ENCODE data around the gene ZNF324. TPM values are rescaled to one million over a fixed set of nuclear protein-coding genes. Genes with fewer than 3 reads are reported as not detected.

Gene ZNF324
- total and polyA plus RNA-seq, 7 experiments from 2014 or later: 9.3 to 28.0 (median 22.3) TPM

DNA sequence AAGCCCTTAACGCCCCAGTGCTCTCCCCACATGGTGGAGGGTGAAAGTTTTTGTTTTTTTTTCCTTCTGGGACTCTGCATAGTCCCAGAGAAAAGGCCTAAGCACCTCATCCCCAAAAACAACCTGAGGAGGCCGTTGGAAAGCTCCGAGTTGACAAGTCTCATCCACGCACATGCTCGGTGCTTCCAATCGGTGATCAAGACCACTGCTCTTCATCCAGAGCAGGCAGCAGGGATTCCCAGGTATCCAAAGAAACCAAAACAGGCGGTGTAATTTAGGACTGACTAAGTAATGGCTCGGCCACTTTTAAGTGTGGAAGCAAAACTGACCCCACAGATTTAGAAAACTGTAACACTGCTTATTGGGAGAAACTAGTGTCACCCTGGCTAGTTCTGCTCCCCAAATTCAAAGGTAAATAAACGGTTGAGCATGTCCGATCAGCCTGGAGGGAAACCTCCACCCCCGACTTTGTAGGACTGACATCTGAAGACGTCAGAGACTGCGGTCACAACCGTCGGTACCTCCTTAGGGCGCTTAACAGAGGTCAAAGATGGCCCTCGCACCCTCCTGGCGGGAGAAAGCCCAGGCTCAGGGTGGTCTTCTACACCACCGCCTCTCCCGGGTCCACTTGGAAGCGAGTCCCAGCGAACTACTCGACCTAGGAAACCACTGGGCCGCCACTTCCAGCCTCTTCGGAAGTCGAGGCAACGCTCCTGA, 8.3 kb downstream of the ZNF324 start:
- H3K27ac ChIP-seq (ENCODE audit: low read depth, low read length): peak overlapping the region; percentile 91
- no peaks in the 10 kb centered on the region for H3K27me3 ChIP-seq (ENCODE audit: control insufficient read depth in 2 of 2, insufficient read depth in 2 of 2, low read length in 2 of 2)
- ChIA-PET CTCF (interaction anchor here (0.6 kb wide), 1 partner anchor 61 kb away, joined by 4 read pairs; no protein-coding TSS in a partner anchor), POLR2A (interaction anchor here (0.6 to 2.3 kb wide), 5 partner anchors 24 to 112 kb away, joined by 3 to 11 read pairs (median 4); partner anchors contain the start of genes ZNF132 and ZNF497)
- peak overlapping the region; percentile 77 for H3K4me3 ChIP-seq (ENCODE audit: low read length)
- peak overlapping the region; percentile 78 to 99 (median 96) for H3K4me3 Mint-ChIP-seq
- peaks cover 0 to 22% (median 0%) of the 10 kb centered on the region in 3 experiments for H3K36me3 ChIP-seq (ENCODE audit: control insufficient read depth in 2 of 3, insufficient read depth in 3 of 3, low read length in 3 of 3)
- H3K9me3 ChIP-seq (ENCODE audit: control insufficient read depth in 2 of 3, low read length in 3 of 3): no peaks in the 10 kb centered on the region
- H3K4me1 ChIP-seq (ENCODE audit: control insufficient read depth in 2 of 2, insufficient read depth in 2 of 2, low read length in 2 of 2): peaks cover 14 to 16% of the 10 kb centered on the region in 2 donors
- ATAC-seq (peak; percentile 33), DNase-seq (no peak)
- H3K27ac Mint-ChIP-seq: peak overlapping the region; percentile 87 to 100 (median 99)
- H3K36me3 Mint-ChIP-seq: peaks cover 0 to 11% (median 0%) of the 10 kb centered on the region in 5 donors
- H3K27me3 Mint-ChIP-seq: no peaks in the 10 kb centered on the region
- peaks cover 6 to 29% (median 17%) of the 10 kb centered on the region in 7 donors for H3K4me1 Mint-ChIP-seq
- intact Hi-C loops (cut with micrococcal nuclease): loop anchor here (1.0 kb wide), 8 partner anchors 8 to 256 kb away; partner anchors contain the start of genes MZF1 (in 1 of the 2), RPS5 (in 1 of the 2), ZNF324 (in 1 of the 2) and ZNF837 (in 1 of the 2)
- H3K9me3 Mint-ChIP-seq: no peaks in the 10 kb centered on the region

DNA sequence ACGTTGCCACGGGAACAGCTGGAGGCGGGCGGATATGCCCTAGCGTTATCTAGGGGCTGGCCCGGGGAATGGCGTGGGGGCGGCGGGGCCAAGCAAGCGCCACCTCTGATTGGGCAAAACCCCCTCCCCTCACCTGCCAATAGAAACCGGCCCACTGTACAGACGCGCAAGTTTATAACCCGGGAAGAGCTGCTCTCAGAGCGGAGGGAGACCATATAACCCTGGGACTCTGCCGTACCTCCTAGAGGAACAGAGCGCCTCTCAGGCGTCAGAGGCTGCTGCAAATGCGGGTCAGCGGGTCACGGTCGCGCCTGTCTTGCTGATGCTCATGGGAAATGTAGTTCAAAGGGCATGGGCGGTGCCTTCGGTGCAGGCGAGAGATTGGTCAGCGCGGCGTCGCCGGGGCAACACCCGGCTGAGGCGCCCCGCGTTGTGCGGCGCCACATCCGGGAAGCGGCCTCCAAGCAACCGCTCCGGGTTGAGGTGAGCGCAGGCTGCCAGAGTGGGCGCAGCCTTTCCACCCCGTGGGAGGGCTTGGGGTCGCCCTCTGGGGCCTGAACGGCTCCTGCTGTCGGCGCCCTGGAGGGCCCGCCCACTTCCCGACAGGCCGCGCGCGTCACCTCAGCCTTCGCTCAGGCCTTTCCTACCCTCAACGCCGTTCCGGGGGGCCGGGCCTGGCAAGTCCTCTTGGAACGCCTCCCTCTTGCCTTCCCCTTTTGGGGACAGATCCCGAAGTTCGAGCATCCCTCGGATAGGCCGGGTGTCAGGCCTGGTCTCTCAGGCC, 9.0 kb downstream of the ZNF324 start, which contains the start of gene ZNF446:
Gene ZNF446, plus strand, starts transcription at position 639 of the 784 bp plus-strand sequence. CDS start 867 bp downstream, outside the sequence.
- ChIA-PET POLR2A (interaction anchor here (0.8 to 2.3 kb wide), 5 partner anchors 24 to 113 kb away, joined by 3 to 11 read pairs (median 4); partner anchors contain the start of genes ZBTB45, ZNF132 and ZNF497), CTCF (interaction anchor here (0.6 kb wide), 1 partner anchor 60 kb away, joined by 4 read pairs; no protein-coding TSS in a partner anchor)
- Histone ChIP-seq H3K4me1 (ENCODE audit: control insufficient read depth in 2 of 2, insufficient read depth in 2 of 2, low read length in 2 of 2) (peaks cover 14 to 16% of the 10 kb centered on the region in 2 donors), H3K27ac (ENCODE audit: low read depth, low read length) (peak within 1 kb of the TSS; percentile 91), H3K9me3 (ENCODE audit: control insufficient read depth in 2 of 3, low read length in 3 of 3) (no peaks in the 10 kb centered on the region), H3K4me3 (ENCODE audit: low read length) (peak within 1 kb of the TSS; percentile 77), H3K36me3 (ENCODE audit: control insufficient read depth in 2 of 3, insufficient read depth in 3 of 3, low read length in 3 of 3) (peaks cover 0 to 14% (median 0%) of the 10 kb centered on the region in 3 experiments), H3K27me3 (ENCODE audit: control insufficient read depth in 2 of 2, insufficient read depth in 2 of 2, low read length in 2 of 2) (no peaks in the 10 kb centered on the region)
- intact Hi-C loops (cut with micrococcal nuclease): loop anchor here (1.0 to 2.0 kb wide), 17 partner anchors 9 to 293 kb away; partner anchors contain the start of genes MZF1 (in 2 of the 2), TRIM28 (in 2 of the 2), ZBTB45 (in 2 of the 2) and ZNF132 (in 2 of the 2)
- Mint-ChIP-seq H3K4me1 (peaks cover 6 to 29% (median 17%) of the 10 kb centered on the region in 7 donors), H3K36me3 (peaks cover 0 to 8% (median 0%) of the 10 kb centered on the region in 5 donors), H3K27me3 (no peaks in the 10 kb centered on the region), H3K9me3 (no peaks in the 10 kb centered on the region), H3K4me3 (peak within 1 kb of the TSS; percentile 78 to 99 (median 96)), H3K27ac (peak within 1 kb of the TSS; percentile 87 to 100 (median 99))
- DNase-seq (peak; percentile 84 to 97 (median 96)), ATAC-seq (peak; percentile 92)

DNA sequence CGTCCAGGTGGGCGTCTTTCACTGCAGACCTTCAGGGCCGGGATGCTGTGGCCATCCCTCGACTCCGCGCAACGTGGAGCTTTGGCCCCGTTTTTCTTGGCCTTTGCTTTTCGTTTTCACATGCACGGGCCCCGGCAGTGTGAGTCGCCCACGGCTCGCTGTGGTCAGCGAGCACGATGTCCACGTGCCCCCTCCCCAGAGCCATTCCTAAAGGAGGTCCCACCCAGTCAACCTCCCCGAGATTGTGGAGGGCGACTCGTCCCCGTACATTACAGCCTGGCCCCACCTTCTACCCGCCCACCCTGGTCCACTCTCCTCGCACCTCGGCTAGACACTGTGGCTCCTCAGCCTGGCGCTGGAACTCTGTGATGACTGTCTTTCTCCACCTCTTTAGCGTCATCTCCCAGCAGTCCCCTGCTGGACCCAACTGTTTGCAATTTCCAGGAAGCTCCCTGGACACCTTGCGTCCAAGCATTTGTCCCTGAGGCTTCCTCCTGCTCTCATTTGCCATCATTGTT, 9.7 kb downstream of the ZNF324 start:
- Mint-ChIP-seq H3K4me1 (peaks cover 6 to 29% (median 17%) of the 10 kb centered on the region in 7 donors), H3K27me3 (no peaks in the 10 kb centered on the region), H3K9me3 (no peaks in the 10 kb centered on the region), H3K4me3 (peak overlapping the region; percentile 78 to 99 (median 96)), H3K27ac (peak overlapping the region; percentile 85 to 100 (median 95)), H3K36me3 (peaks cover 0 to 11% (median 0%) of the 10 kb centered on the region in 5 donors)
- CTCF ChIA-PET: no interaction called here
- H3K4me1 ChIP-seq (ENCODE audit: control insufficient read depth in 2 of 2, insufficient read depth in 2 of 2, low read length in 2 of 2): peaks cover 14 to 16% of the 10 kb centered on the region in 2 donors
- ATAC-seq: no peak
- H3K27me3 ChIP-seq (ENCODE audit: control insufficient read depth in 2 of 2, insufficient read depth in 2 of 2, low read length in 2 of 2): no peaks in the 10 kb centered on the region
- no peaks in the 10 kb centered on the region for H3K9me3 ChIP-seq (ENCODE audit: control insufficient read depth in 2 of 3, low read length in 3 of 3)
- intact Hi-C loops (cut with micrococcal nuclease): loop anchor here (1.0 to 2.0 kb wide), 12 partner anchors 23 to 294 kb away; partner anchors contain the start of genes TRIM28 (in 2 of the 2), ZBTB45 (in 2 of the 2), ZNF132 (in 2 of the 2) and ZNF324B (in 2 of the 2)
- no peak for DNase-seq
- H3K4me3 ChIP-seq (ENCODE audit: low read length): peak overlapping the region; percentile 77
- peaks cover 0 to 14% (median 0%) of the 10 kb centered on the region in 3 experiments for H3K36me3 ChIP-seq (ENCODE audit: control insufficient read depth in 2 of 3, insufficient read depth in 3 of 3, low read length in 3 of 3)
- POLR2A ChIA-PET: interaction anchor here (1.6 to 2.3 kb wide), 2 partner anchors 23 to 43 kb away, joined by 4 to 11 read pairs; partner anchors contain the start of gene ZBTB45
- H3K27ac ChIP-seq (ENCODE audit: low read depth, low read length): peak overlapping the region; percentile 91

DNA sequence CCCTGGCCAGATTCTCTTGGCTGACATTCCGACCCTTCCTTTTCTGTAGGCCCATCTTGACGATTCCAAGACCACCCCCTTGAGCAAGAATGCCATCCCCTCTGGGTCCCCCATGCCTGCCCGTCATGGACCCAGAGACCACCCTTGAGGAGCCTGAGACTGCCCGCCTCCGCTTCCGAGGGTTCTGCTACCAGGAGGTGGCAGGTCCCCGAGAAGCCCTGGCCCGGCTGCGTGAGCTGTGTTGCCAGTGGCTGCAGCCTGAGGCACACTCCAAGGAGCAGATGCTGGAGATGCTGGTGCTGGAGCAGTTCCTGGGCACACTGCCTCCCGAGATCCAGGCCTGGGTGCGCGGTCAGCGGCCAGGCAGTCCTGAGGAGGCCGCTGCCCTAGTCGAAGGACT, 10.2 kb downstream of the ZNF324 start:
- H3K9me3 Mint-ChIP-seq: no peaks in the 10 kb centered on the region
- H3K4me3 ChIP-seq (ENCODE audit: low read length): no peak overlapping the region
- ATAC-seq: no peak
- ChIA-PET POLR2A (interaction anchor here (1.6 kb wide), 1 partner anchor 43 kb away, joined by 4 read pairs; the partner anchor contains the start of gene ZBTB45), CTCF (no interaction called here)
- intact Hi-C loops (cut with micrococcal nuclease): loop anchor here in 1 of 2 donors (2.0 kb wide), 1 partner anchor 294 kb away; the partner anchor contains the start of gene ZNF274
- no peaks in the 10 kb centered on the region for H3K27me3 ChIP-seq (ENCODE audit: control insufficient read depth in 2 of 2, insufficient read depth in 2 of 2, low read length in 2 of 2)
- peak overlapping the region; percentile 91 for H3K27ac ChIP-seq (ENCODE audit: low read depth, low read length)
- H3K36me3 ChIP-seq (ENCODE audit: control insufficient read depth in 2 of 3, insufficient read depth in 3 of 3, low read length in 3 of 3): peaks cover 0 to 8% (median 0%) of the 10 kb centered on the region in 3 experiments
- no peak for DNase-seq
- peaks cover 6 to 29% (median 17%) of the 10 kb centered on the region in 7 donors for H3K4me1 Mint-ChIP-seq
- H3K27ac Mint-ChIP-seq: peak overlapping the region in 8 of 9 donors; percentile 87 to 100 (median 96)
- no peaks in the 10 kb centered on the region for H3K27me3 Mint-ChIP-seq
- peaks cover 0 to 13% (median 0%) of the 10 kb centered on the region in 5 donors for H3K36me3 Mint-ChIP-seq
- no peaks in the 10 kb centered on the region for H3K9me3 ChIP-seq (ENCODE audit: control insufficient read depth in 2 of 3, low read length in 3 of 3)
- H3K4me3 Mint-ChIP-seq: peak overlapping the region; percentile 78 to 99 (median 96)
- H3K4me1 ChIP-seq (ENCODE audit: control insufficient read depth in 2 of 2, insufficient read depth in 2 of 2, low read length in 2 of 2): peaks cover 14 to 16% of the 10 kb centered on the region in 2 donors

DNA sequence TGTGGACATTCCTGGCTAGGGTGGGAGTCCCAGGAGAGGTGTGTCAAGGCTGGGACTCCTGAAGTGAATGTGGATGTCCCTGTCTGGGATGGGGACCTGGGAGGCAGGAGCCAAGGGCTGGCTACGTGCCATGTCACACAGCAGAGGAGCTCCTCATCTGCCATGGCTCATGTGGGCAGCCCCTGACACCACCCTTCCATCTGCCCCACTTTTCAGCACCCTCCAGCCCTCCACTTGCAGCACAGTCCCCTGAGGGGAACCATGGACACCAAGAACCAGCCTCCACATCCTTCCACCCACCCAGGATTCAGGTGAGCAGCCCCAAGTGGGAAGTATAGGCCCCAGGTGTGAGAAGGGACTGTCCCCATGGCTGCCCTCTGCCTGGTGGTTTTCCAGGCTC, 11.0 kb downstream of the ZNF324 start:
- peak overlapping the region in 5 of 10 donors; percentile 28 to 45 (median 31) for H3K4me3 Mint-ChIP-seq
- no peaks in the 10 kb centered on the region for H3K27me3 ChIP-seq (ENCODE audit: control insufficient read depth in 2 of 2, insufficient read depth in 2 of 2, low read length in 2 of 2)
- POLR2A ChIA-PET: interaction anchor here (1.1 to 1.6 kb wide), 2 partner anchors 42 to 70 kb away, joined by 4 read pairs; partner anchors contain the start of gene ZBTB45
- H3K27me3 Mint-ChIP-seq: no peaks in the 10 kb centered on the region
- peaks cover 0 to 16% (median 0%) of the 10 kb centered on the region in 5 donors for H3K36me3 Mint-ChIP-seq
- peak overlapping the region in 4 of 9 donors; percentile 36 to 71 (median 48) for H3K27ac Mint-ChIP-seq
- DNase-seq (no peak), ATAC-seq (no peak)
- intact Hi-C loops (cut with micrococcal nuclease): loop anchor here in 1 of 2 donors (2.0 kb wide), 1 partner anchor 295 kb away; the partner anchor contains the start of gene ZNF274
- H3K9me3 ChIP-seq (ENCODE audit: control insufficient read depth in 2 of 3, low read length in 3 of 3): no peaks in the 10 kb centered on the region
- CTCF ChIA-PET: no interaction called here
- H3K27ac ChIP-seq (ENCODE audit: low read depth, low read length): no peak overlapping the region
- H3K4me1 ChIP-seq (ENCODE audit: control insufficient read depth in 2 of 2, insufficient read depth in 2 of 2, low read length in 2 of 2): peaks cover 14 to 16% of the 10 kb centered on the region in 2 donors
- peaks cover 6 to 29% (median 17%) of the 10 kb centered on the region in 7 donors for H3K4me1 Mint-ChIP-seq
- peaks cover 0 to 1% (median 0%) of the 10 kb centered on the region in 3 experiments for H3K36me3 ChIP-seq (ENCODE audit: control insufficient read depth in 2 of 3, insufficient read depth in 3 of 3, low read length in 3 of 3)
- no peak overlapping the region for H3K4me3 ChIP-seq (ENCODE audit: low read length)
- H3K9me3 Mint-ChIP-seq: no peaks in the 10 kb centered on the region
